ENCODE results near the gene CMTM1. TPM values are rescaled to one million over a fixed set of nuclear protein-coding genes. Genes with fewer than 3 reads are reported as not detected.

The CMTM1 gene
- total RNA-seq, 2 donors from 2014 or later: 3.8 to 5.3 TPM

- Mint-ChIP-seq H3K27me3 (ENCODE audit: insufficient read depth) (peaks cover 35% of the 10 kb centered on the region), H3K27ac (no peak overlapping the region), H3K9me3 (no peaks in the 10 kb centered on the region), H3K4me1 (peaks cover 2% of the 10 kb centered on the region), H3K36me3 (ENCODE audit: low read depth) (no peaks in the 10 kb centered on the region), H3K4me3 (no peak overlapping the region)
- no peak for DNase-seq
- Histone ChIP-seq H3K9ac (ENCODE audit: extremely low read depth, low read length, poor library complexity, severe bottlenecking) (no peak overlapping the region), H3K27ac (ENCODE audit: low read depth, low read length) (no peak overlapping the region), H3K4me3 (ENCODE audit: low read length) (no peak overlapping the region), H3K4me1 (ENCODE audit: control insufficient read depth, insufficient read depth, low read length) (no peaks in the 10 kb centered on the region), H3K9me3 (ENCODE audit: control insufficient read depth, low read length) (no peaks in the 10 kb centered on the region), H3K27me3 (ENCODE audit: control insufficient read depth, insufficient read depth, low read length, poor library complexity, severe bottlenecking) (peaks cover 32% of the 10 kb centered on the region), H3K36me3 (ENCODE audit: control insufficient read depth, insufficient read depth, low read length) (no peaks in the 10 kb centered on the region)
- WGBS, 2 experiments (ENCODE audit: insufficient coverage in 1 of 2, insufficient read length in 1 of 2): 92 to 95% methylated on average over 3 of the region's 3 CpGs
- no peak for TF ChIP-seq CTCF (conservative IDR thresholded peaks at IDR 0.05)
Observed at GRCh38 chr16:66575060-66575459, 8.8 kb downstream of the CMTM1 start.

DNA sequence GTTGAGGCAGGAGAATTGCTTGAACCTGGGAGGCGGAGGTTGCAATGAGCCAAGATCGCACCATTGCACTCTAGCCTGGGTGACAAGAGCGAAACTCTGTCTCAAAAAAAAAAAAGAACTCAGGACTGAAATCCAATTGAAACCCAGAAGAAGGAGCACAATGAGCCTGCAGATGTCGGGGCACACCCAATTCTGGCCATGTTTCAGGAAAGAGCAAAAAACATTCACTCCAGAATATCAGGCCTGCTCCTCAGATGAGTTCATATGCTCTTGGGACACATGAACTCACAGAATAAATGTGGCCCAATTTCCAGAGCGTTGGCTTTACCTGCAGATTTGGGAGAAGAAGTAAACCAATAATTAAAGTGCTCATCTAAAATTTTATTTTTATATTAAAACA, 10.1 kb downstream of the CMTM1 start:
- no peak overlapping the region for H3K9ac ChIP-seq (ENCODE audit: extremely low read depth, low read length, poor library complexity, severe bottlenecking)
- H3K4me1 ChIP-seq (ENCODE audit: control insufficient read depth, insufficient read depth, low read length): peaks cover 2% of the 10 kb centered on the region
- no peak overlapping the region for H3K27ac ChIP-seq (ENCODE audit: low read depth, low read length)
- peaks cover 9% of the 10 kb centered on the region for H3K4me1 Mint-ChIP-seq
- no peak overlapping the region for H3K4me3 Mint-ChIP-seq
- H3K9me3 Mint-ChIP-seq: no peaks in the 10 kb centered on the region
- peaks cover 37% of the 10 kb centered on the region for H3K27me3 ChIP-seq (ENCODE audit: control insufficient read depth, insufficient read depth, low read length, poor library complexity, severe bottlenecking)
- no peak for TF ChIP-seq CTCF (conservative IDR thresholded peaks at IDR 0.05)
- WGBS, 2 experiments (ENCODE audit: insufficient coverage in 1 of 2, insufficient read length in 1 of 2): 92% methylated on average over 3 to 5 of the region's 5 CpGs
- DNase-seq: no peak
- H3K27me3 Mint-ChIP-seq (ENCODE audit: insufficient read depth): peaks cover 47% of the 10 kb centered on the region
- no peaks in the 10 kb centered on the region for H3K36me3 ChIP-seq (ENCODE audit: control insufficient read depth, insufficient read depth, low read length)
- H3K9me3 ChIP-seq (ENCODE audit: control insufficient read depth, low read length): no peaks in the 10 kb centered on the region
- no peaks in the 10 kb centered on the region for H3K36me3 Mint-ChIP-seq (ENCODE audit: low read depth)
- no peak overlapping the region for H3K27ac Mint-ChIP-seq
- H3K4me3 ChIP-seq (ENCODE audit: low read length): no peak overlapping the region

DNA sequence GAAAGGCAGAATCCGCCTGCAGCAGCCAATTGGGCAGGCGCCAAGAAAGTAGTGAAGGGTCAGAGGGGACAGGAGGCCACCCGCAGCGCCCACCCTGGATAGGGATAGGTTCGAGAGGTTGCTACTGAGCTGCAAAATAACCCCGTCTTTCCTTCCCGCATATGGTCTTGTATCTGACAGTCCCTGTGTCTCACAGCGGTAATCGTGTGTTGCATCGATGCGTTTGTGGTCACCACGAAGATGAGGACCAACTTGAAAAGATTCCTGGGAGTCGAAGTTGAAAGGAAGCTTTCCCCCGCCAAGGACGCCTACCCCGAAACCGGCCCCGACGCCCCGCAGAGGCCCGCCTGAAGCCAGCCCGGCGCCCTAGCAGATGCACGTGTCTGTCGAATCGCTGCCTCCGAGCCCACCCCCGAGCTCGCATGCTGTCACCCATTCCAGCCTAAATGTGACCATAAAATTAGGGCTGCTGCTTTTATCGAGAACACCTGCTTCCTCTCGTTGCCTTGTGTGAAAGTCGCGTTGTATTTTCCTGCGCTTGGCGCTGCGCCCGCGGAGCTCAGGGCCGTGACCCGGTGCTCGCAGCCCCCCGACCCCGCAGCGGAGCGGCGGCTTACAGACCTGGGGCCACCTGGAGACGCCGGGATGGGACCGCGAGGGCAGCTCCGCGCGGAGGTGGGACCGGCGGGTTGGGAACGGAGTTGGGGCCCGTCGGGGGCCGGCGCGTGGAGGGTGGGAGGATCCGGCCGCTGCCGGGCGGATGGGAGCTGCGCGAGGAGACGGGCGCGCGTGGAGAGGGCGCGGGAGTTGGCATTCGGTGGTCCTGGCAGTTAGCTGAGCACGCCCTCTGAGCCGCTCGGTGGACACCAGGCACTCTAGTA, 12.7 kb downstream of the CMTM1 start, which contains the start of gene CMTM2:
TSS of gene CMTM2 (plus strand) at position 813 of the 881 bp plus-strand sequence. CDS start 145 bp downstream, outside the sequence.
- 60 to 67% methylated on average over 53 to 77 of the region's 77 CpGs for WGBS, 2 experiments (ENCODE audit: insufficient coverage in 1 of 2, insufficient read length in 1 of 2)
- Mint-ChIP-seq H3K4me1 (peaks cover 9% of the 10 kb centered on the region), H3K9me3 (no peaks in the 10 kb centered on the region), H3K4me3 (peak within 1 kb of the TSS; percentile 33), H3K36me3 (ENCODE audit: low read depth) (no peaks in the 10 kb centered on the region), H3K27ac (no peak within 1 kb of the TSS), H3K27me3 (ENCODE audit: insufficient read depth) (peaks cover 49% of the 10 kb centered on the region)
- H3K9me3 ChIP-seq (ENCODE audit: control insufficient read depth, low read length): no peaks in the 10 kb centered on the region
- no peak within 1 kb of the TSS for H3K4me3 ChIP-seq (ENCODE audit: low read length)
- peaks cover 37% of the 10 kb centered on the region for H3K27me3 ChIP-seq (ENCODE audit: control insufficient read depth, insufficient read depth, low read length, poor library complexity, severe bottlenecking)
- no peak within 1 kb of the TSS for H3K27ac ChIP-seq (ENCODE audit: low read depth, low read length)
- H3K9ac ChIP-seq (ENCODE audit: extremely low read depth, low read length, poor library complexity, severe bottlenecking): no peak within 1 kb of the TSS
- no peaks in the 10 kb centered on the region for H3K36me3 ChIP-seq (ENCODE audit: control insufficient read depth, insufficient read depth, low read length)
- TF ChIP-seq CTCF (conservative IDR thresholded peaks at IDR 0.05): no peak
- peaks cover 2% of the 10 kb centered on the region for H3K4me1 ChIP-seq (ENCODE audit: control insufficient read depth, insufficient read depth, low read length)
- peak; percentile 61 for DNase-seq
